Nephron (organoid): ENCODE results near the gene ITGAE.

Source experiments
- H3K27ac Mint-ChIP-seq, 3 experiments: 2 replicates each; pipeline ENCODE4 v1.8.0; 2020; ENCODE audit warnings: mixed read lengths in 3 of 3, mild to moderate bottlenecking in 2 of 3, moderate library complexity in 1 of 3
- H3K27me3 Mint-ChIP-seq: 2 replicates; pipeline ENCODE4 v1.8.0; 2021; ENCODE audit warnings: low read depth, mild to moderate bottlenecking, moderate library complexity, mixed read lengths
- H3K36me3 Mint-ChIP-seq: 2 replicates; pipeline ENCODE4 v1.8.0; 2020; ENCODE audit warnings: low read depth, mixed read lengths
- H3K4me1 Mint-ChIP-seq: 2 replicates; pipeline ENCODE4 v1.8.0; 2020; ENCODE audit warnings: mixed read lengths
- H3K4me3 Mint-ChIP-seq, 3 experiments: 2 replicates each; pipeline ENCODE4 v1.8.0; 2020; ENCODE audit warnings: mild to moderate bottlenecking in 3 of 3, mixed read lengths in 3 of 3, moderate library complexity in 2 of 3
- H3K9me3 Mint-ChIP-seq: 2 replicates; pipeline ENCODE4 v1.8.0; 2020; ENCODE audit warnings: mixed read lengths
- TF ChIP-seq, protein P1 (sequence below), 3 experiments: fragments of 200-600 bp; sonication (generic); IDR thresholded peaks; one replicate each; pipeline ENCODE4 v1.5.0; 2021; ENCODE audit warnings: antibody characterized with exemption in 3 of 3; ENCODE audit not compliant: unreplicated experiment in 3 of 3

The ITGAE gene

GRCh38 chr17:3755335-3756030 is 45.5 kb downstream of the ITGAE start:
- Mint-ChIP-seq H3K36me3 (no peaks in the 10 kb centered on the region), H3K9me3 (peaks cover 4% of the 10 kb centered on the region), H3K4me3 (peak overlapping the region in 1 of 3 experiments; percentile 65), H3K4me1 (no peaks in the 10 kb centered on the region), H3K27ac (no peak overlapping the region), H3K27me3 (peaks cover 14% of the 10 kb centered on the region)
- TF ChIP-seq, protein P1, sequence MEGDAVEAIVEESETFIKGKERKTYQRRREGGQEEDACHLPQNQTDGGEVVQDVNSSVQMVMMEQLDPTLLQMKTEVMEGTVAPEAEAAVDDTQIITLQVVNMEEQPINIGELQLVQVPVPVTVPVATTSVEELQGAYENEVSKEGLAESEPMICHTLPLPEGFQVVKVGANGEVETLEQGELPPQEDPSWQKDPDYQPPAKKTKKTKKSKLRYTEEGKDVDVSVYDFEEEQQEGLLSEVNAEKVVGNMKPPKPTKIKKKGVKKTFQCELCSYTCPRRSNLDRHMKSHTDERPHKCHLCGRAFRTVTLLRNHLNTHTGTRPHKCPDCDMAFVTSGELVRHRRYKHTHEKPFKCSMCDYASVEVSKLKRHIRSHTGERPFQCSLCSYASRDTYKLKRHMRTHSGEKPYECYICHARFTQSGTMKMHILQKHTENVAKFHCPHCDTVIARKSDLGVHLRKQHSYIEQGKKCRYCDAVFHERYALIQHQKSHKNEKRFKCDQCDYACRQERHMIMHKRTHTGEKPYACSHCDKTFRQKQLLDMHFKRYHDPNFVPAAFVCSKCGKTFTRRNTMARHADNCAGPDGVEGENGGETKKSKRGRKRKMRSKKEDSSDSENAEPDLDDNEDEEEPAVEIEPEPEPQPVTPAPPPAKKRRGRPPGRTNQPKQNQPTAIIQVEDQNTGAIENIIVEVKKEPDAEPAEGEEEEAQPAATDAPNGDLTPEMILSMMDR (IDR thresholded peaks at IDR 0.05; ENCODE audit: unreplicated experiment in 3 of 3), result no peak

DNA sequence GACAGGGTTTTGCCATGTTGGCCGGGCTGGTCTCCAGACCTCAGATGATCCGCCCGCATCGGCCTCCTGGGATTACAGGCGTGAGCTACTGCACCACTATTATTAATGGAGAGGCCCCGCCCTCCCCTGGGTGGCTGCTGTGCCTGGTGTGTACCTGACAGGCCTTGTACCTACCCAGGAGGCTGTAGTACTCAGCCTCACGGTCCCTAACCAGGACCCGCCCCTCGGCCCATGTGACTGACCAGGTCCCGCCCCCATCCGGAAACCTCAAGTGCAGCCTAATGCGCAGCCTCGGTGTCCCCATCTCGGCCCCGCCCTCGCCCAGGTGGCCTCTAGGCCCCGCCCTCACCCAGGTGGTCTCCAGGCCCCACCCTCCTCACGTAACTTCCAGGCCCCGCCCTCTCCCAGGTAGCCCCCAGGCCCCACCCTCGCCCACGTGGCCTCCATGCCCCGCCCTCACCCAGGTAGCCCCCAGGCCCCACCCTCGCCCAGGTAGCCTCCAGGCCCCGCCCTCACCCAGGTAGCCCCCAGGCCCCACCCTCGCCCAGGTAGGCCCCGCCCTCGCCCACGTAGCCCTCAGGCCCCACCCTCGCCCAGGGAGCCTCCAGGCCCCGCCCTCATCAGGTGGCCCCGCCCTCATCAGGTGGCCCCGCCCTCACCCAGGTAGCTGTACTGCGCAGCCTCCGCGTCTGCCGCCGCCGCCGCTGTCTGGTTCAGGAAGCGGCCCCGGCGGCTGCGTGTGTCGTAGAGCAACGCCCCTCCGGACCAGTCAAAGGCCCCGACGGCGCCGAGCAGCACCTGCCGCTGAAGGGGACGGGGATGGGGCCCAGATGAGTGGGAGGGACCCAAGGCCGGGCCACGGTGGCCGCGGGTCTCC is 46.3 kb downstream of the ITGAE start:
- H3K4me1 Mint-ChIP-seq, result no peaks in the 10 kb centered on the region
- peaks cover 14% of the 10 kb centered on the region for H3K27me3 Mint-ChIP-seq
- peaks cover 2% of the 10 kb centered on the region for H3K9me3 Mint-ChIP-seq
- H3K36me3 Mint-ChIP-seq, result no peaks in the 10 kb centered on the region
- H3K4me3 Mint-ChIP-seq, result peak overlapping the region in 2 of 3 experiments; percentile 12 to 48
- H3K27ac Mint-ChIP-seq, result no peak overlapping the region
- TF ChIP-seq, protein P1 (IDR thresholded peaks at IDR 0.05; ENCODE audit: unreplicated experiment in 3 of 3), result no peak

DNA sequence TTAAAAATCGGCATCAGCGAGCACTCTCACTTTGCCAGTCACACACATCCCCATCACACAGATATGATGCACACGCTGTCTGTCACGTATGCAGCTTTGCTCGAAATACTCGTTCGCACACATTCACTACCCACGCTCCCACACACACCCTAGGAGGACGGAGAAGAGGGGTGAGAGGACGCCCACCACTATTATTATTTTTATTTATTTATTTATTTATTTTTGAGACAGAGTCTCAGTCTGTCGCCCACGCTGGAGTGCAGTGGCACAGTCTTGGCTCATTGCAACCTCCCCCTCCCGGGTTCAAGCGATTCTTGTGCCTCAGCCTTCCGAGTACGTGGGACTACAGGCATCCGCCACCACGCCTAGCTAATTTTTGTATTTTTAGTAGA is 46.9 kb downstream of the ITGAE start:
- no peaks in the 10 kb centered on the region for H3K36me3 Mint-ChIP-seq

GRCh38 chr17:3753624-3754023 is 47.4 kb downstream of the ITGAE start:
- TF ChIP-seq, protein P1 (IDR thresholded peaks at IDR 0.05; ENCODE audit: unreplicated experiment in 3 of 3), result no peak
- no peaks in the 10 kb centered on the region for H3K36me3 Mint-ChIP-seq
- peaks cover 14% of the 10 kb centered on the region for H3K27me3 Mint-ChIP-seq

More for the DNA sequence above, 46.9 kb downstream of the ITGAE start:
- peak overlapping the region in 2 of 3 experiments; percentile 12 to 21 for H3K4me3 Mint-ChIP-seq
- no peaks in the 10 kb centered on the region for H3K9me3 Mint-ChIP-seq
- H3K27me3 Mint-ChIP-seq, result peaks cover 14% of the 10 kb centered on the region
- TF ChIP-seq, protein P1 (IDR thresholded peaks at IDR 0.05; ENCODE audit: unreplicated experiment in 3 of 3), result no peak
- no peak overlapping the region for H3K27ac Mint-ChIP-seq
- no peaks in the 10 kb centered on the region for H3K4me1 Mint-ChIP-seq

DNA sequence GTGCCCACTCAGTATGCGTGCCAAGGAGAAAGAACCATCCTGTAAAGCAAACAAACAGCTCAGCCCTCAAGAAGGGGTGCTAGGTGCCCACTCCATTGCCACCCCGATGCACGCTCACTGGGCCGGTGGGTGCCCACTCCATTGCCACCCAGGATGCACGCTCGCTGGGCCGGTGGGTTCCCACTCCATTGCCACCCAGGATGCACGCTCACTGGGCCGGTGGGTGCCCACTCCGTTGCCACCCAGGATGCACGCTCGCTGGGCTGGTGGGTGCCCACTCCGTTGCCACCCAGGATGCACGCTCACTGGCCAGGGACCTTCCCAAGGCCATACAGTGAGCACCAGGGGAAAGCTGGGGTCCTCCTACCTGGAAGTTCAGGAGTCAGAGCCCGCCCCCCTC is 49.2 kb downstream of the ITGAE start:
- TF ChIP-seq, protein P1 (IDR thresholded peaks at IDR 0.05; ENCODE audit: unreplicated experiment in 3 of 3), result no peak
- Mint-ChIP-seq H3K36me3 (no peaks in the 10 kb centered on the region), H3K4me3 (no peak overlapping the region), H3K9me3 (no peaks in the 10 kb centered on the region), H3K27ac (no peak overlapping the region), H3K27me3 (peaks cover 10% of the 10 kb centered on the region), H3K4me1 (no peaks in the 10 kb centered on the region)

More at GRCh38 chr17:3753624-3754023, 47.4 kb downstream of the ITGAE start:
- Mint-ChIP-seq H3K4me1 (no peaks in the 10 kb centered on the region), H3K9me3 (no peaks in the 10 kb centered on the region), H3K4me3 (no peak overlapping the region), H3K27ac (no peak overlapping the region)
